ENCODE data around the gene TYMS. TPM values are rescaled to one million over a fixed set of nuclear protein-coding genes. Genes with fewer than 3 reads are reported as not detected.

The TYMS gene
- total RNA-seq, 1 experiment from 2014 or later: 140 TPM

- Histone ChIP-seq H2AFZ (ENCODE audit: low read length) (no peak overlapping the region), H2AK5ac (ENCODE audit: insufficient read length, low read length) (no peak overlapping the region), H3K4me1 (ENCODE audit: insufficient read depth, low read length) (no peaks in the 10 kb centered on the region), H3T11ph (ENCODE audit: low read length) (no peak overlapping the region), H4K91ac (ENCODE audit: insufficient read length, low read depth, low read length) (no peak overlapping the region), H3K9me3 (ENCODE audit: control insufficient read depth, low read depth, low read length) (no peaks in the 10 kb centered on the region), H4K20me1 (ENCODE audit: control insufficient read depth, insufficient read depth, insufficient read length) (no peaks in the 10 kb centered on the region), H3K14ac (ENCODE audit: insufficient read depth, low read length) (no peak overlapping the region; the same call in 1 of the 2 replicates), H3K79me2 (ENCODE audit: insufficient read depth, low read length) (no peaks in the 10 kb centered on the region), H3K27ac (ENCODE audit: insufficient read length, low read depth, low read length) (no peak overlapping the region), H2BK20ac (ENCODE audit: low read depth, low read length, poor library complexity, severe bottlenecking) (no peak overlapping the region), H4K5ac (ENCODE audit: insufficient read length, low read depth, low read length) (no peak overlapping the region), H3K4me2 (ENCODE audit: insufficient read depth, insufficient read length, low read length) (no peak overlapping the region), H3K27me3 (ENCODE audit: insufficient read depth, low read length) (no peaks in the 10 kb centered on the region), H3K9ac (ENCODE audit: extremely low read depth, insufficient read length, low read length) (no peak overlapping the region), H3K79me1 (ENCODE audit: insufficient read depth, low read depth, low read length, poor library complexity, severe bottlenecking) (no peaks in the 10 kb centered on the region), H4K8ac (replicated peaks; ENCODE audit: insufficient read length, low read depth, low read length) (no peak overlapping the region), H3K23ac (ENCODE audit: insufficient read length, low read depth, low read length) (no peak overlapping the region), H2BK15ac (ENCODE audit: low read depth, low read length) (no peak overlapping the region), H3K4ac (ENCODE audit: low read depth, low read length) (no peak overlapping the region), H3K23me2 (ENCODE audit: insufficient read length, low read depth, low read length, poor library complexity, severe bottlenecking) (no peaks in the 10 kb centered on the region), H2BK120ac (ENCODE audit: low read depth, low read length, poor library complexity, severe bottlenecking) (no peak overlapping the region), H2BK12ac (ENCODE audit: insufficient read length, low read depth, low read length) (no peak overlapping the region), H3K18ac (ENCODE audit: insufficient read length, low read depth, low read length) (no peak overlapping the region), H3K56ac (ENCODE audit: insufficient read length, low read depth, low read length) (no peak overlapping the region), H2BK5ac (ENCODE audit: insufficient read length, low read length) (no peak overlapping the region)
- no peak overlapping the region for H3K4me3 Mint-ChIP-seq
- WGBS (ENCODE audit: extremely low coverage, insufficient read length, low lambda C conversion rate): no CpG with 5 or more reads among the region's 7 CpGs
- no peaks in the 10 kb centered on the region for H3K4me1 Mint-ChIP-seq
- no peaks in the 10 kb centered on the region for H3K36me3 Mint-ChIP-seq (ENCODE audit: insufficient read depth in 1 of 3, low read depth in 3 of 3)
- TF ChIP-seq CTCF (conservative IDR thresholded peaks at IDR 0.05): no peak
- H3K9me3 Mint-ChIP-seq: no peaks in the 10 kb centered on the region
- peaks cover 3% of the 10 kb centered on the region; the same call in 1 of the 2 replicates for H3K27me3 Mint-ChIP-seq (ENCODE audit: low read depth)
- H3K27ac Mint-ChIP-seq: no peak overlapping the region
- no peak for DNase-seq
Measured at GRCh38 chr18:612156-612555, 45.3 kb upstream of the TYMS start.
